NCI-H2171 (cell line): ENCODE data around the gene APLP2.
"Not testable (repeated sequence)": the region's sequence is repeated elsewhere in the genome, so short reads cannot be mapped to it uniquely, and the experiment has no call there.

Experiments
- DNase-seq: peaks from one replicate; lab custom pipeline; 2025; lab: John Stamatoyannopoulos, UW

APLP2 gene

DNA sequence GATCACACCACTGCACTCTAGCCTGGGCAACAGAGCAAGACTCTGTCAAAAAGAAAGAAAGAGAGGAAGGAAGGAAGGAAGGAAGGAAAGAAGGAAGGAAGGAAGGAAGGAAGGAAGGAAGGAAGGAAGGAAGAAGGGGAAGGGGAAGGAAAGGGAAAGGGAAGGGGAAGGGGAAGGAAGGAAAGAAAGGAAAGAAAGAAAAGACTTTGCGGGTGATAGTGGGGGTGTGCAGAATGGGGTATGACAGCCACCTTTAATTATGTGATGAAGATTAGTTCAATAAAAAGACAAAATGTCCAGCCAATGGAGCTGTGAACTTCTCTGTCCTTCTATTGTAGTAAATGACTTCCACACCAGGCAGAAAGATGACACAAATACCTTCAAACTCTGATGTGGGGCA is 8.7 kb upstream of the APLP2 start:
- no peak for DNase-seq

- DNase-seq = no peak
Observed at GRCh38 chr11:130062026-130062425, 7.7 kb upstream of the APLP2 start.

- DNase-seq = no peak
Observed at GRCh38 chr11:130063451-130063850, 6.2 kb upstream of the APLP2 start.

DNA sequence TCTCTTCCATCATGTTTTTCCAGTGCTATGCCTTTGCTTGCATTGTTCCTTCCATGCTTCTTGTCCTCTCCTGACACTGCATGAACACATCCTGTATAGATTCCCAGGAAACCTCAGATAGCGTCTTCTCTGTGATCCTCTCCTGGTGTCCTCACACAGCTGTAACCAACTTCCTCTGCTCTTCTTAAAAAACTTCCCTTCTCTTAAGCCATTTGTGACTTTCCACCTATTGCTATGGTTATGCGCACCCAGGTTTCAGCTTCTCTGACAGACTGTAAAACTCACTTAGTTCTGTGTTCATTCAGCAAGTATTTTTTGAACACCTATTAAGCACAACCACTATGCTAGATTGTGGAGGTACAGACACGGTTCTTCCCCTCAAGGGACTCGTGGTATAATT is 5.1 kb upstream of the APLP2 start:
- no peak for DNase-seq

DNA sequence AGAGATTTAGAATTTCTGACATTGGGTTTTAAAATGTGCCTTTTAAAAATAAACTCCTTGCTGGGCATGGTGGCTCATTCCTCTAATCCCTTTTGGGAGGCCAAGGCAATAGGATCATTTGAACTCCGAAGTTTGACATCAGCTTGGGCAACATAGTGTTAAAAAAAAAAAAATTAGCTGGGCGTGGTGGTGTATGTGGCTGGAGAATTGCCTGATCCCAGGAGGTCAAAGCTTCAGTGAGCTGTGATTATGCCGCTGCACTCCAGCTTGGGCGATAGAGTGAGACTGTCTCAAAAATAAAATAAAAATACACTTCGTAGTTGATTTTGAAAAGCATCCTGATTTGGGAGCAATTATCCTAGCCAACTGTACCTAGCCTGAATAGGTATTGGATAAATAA is 3.4 kb upstream of the APLP2 start:
- DNase-seq = no peak

GRCh38 chr11:130068546-130068985 is 1.1 kb upstream of the APLP2 start:
- no peak for DNase-seq

DNA sequence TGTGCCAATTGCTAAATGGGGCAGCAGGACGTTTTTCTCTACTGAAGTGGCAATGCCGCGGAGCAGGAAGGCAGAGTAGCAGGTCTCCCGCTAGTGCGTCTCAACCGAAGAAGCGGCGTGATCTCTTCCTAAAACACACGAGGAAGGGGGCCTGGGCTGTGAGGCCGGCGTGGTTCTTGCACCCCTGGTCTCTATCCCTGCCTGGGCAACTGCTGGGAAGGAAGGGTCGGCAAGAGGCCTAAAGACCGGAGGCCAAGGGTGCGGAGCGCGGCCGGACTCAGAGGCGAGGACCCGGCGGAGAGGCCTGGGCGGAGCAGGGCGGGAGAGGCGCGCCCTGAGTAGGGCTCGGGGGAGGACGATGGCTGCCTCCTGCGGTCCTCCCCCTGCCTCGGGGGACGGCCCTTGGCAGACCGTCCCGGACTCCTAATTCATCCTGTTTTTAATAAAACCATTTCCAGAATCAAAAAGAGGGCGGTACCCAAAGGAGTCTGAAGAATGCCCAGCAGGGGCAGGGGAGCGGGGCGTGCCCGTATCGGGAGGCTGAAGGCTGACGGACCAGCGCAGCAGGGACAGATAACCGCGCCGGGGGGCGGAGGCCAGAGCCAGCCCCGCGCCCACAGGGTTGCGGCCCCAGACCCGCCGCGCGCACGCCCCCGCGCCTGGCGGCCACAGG is 572 bp upstream of the APLP2 start:
- DNase-seq = peak; percentile 20

DNA sequence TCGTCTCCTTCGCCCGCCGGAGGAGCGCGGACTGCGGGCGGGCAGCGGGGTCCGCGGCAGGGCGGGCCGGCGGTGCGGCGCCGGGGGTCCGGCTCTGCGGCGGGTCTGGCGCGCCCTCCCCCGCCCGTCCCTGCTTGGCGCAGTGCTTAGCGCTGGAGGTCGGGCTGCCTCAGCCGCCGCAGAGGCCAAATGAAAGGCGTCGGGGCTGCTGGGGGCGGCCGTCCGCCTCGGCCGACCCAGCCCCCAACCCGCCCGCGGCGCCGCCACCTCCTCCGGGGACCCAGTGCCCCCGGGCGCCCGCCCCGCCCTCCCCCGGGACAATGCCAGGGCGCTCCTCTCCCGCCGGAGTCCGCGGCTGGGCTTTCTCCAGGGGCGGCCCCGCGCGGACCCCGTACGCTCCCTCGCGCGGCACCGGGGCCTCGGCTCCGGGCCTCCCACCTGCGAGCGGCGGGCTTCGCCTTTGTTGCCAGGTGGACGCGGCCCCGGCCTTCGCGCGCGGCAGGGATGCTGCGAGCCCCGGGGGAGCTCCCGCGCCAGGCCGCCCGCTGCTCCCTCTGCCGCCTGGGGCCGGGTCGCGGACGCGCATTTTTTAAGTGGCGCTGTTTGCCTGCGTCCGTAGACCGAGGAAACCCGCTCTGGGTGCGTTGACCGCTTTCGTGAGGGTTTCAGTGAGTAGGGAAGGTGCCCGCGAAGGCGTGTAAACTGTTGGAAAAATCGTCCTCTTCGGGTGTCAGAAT is 583 bp downstream of the APLP2 start:
- DNase-seq = peak; percentile 4

- DNase-seq = no peak
Observed at GRCh38 chr11:130070846-130071200, 1.1 kb downstream of the APLP2 start.

GRCh38 chr11:130071211-130071712 is 1.6 kb downstream of the APLP2 start:
- DNase-seq = no peak

DNA sequence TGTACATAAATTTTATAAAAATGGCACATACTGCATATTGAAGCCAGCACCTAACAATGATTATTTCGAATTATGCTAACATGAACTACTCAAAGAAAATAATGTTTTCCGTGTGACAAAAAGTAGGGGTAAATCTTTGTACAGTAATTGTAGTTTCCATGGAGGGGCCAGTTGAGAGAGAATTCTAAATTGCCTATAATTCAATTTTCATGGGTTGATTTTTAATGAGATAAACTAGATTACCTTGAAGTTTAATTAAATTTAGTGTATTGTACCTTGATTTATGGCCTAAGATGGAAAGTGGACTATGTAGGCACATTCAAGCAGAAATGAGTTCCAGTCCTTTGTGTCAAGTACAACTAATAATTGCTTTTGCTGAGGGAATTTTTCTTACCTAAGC is 5.0 kb downstream of the APLP2 start:
- DNase-seq = no peak

DNA sequence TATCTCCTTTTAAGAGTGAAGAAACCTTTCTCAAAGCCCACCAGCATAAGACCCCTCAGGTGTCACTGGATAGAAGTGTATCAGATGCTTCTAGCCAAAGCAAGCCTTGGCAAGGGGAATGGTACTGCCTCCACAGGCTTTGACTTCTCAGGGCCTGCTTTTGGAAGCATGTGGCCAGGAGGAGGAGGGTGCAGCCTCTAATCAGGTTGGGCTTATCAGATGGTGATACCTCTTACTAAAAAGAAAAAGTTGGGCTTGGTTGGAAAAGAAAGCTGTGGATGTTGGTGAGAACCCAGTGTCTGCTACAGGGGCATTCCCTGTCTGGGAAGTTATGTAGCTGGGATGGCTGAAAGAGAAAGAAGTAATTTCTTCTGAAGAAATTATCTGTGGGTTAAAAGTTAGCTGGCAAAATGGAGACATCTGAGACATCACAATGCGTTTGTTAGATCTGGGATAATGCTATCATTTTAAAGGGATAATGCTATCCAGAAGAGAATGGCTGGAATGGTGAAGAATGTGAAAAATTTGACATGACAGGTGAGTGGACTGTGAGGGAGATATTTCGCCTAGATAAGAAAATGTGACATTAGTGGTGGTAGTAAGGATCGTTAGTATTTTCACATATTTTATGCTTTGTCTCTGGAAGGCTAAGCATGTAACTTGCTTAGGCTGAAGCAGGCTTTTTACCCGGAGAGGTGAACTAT is 7.2 kb downstream of the APLP2 start:
- DNase-seq = no peak

- no peak for DNase-seq
Observed at GRCh38 chr11:130077671-130078070, 8.0 kb downstream of the APLP2 start.

DNA sequence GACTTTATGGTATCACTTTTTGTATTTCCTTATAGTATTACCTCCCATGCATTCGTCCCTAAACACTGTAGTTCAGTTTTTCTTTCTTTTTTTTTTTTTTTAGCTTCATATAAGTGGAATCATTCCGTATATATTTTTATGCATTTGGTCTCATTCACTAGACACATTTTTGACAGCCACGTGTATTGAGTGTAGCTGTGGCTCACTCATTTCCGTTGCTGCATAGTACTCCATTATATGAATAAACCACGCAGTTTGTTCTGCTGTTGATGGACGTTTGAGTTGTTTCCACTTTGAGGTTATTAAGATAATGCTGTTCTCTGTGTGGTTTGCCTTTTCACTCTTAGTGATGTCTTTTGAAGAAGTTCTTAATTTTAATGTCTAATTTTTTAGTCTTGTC is 8.4 kb downstream of the APLP2 start:
- no peak for DNase-seq

DNA sequence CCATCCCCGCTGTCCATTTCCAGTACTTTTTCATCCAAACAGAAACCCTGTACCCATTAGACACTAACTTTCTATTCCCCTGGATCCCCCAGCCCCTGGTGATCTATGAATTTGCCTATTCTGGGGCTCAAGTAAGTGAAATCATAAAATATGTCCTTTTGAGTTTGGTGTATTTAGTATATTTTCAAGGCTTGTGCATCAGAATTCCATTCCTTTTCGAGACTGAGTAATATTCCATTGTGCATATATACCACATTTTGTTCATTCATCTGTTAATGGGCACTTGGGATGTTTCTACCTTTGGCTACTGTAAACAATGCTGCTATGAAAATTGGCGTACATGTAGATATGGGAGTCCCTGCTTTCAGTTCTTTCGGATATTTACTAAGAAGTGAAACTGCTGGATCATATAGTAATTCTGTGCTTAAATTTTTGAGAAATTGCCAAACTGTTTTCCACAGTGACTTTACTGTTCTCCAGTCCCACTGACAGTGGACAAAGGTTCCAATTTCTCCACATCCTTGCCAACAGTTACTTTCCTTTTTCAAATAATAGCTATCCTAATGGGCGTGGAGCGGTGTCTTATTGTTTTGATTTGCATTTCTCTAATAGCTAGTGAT is 16.1 kb downstream of the APLP2 start:
- DNase-seq = no peak

GRCh38 chr11:130086669-130087068 is 17.0 kb downstream of the APLP2 start:
- no peak for DNase-seq

DNA sequence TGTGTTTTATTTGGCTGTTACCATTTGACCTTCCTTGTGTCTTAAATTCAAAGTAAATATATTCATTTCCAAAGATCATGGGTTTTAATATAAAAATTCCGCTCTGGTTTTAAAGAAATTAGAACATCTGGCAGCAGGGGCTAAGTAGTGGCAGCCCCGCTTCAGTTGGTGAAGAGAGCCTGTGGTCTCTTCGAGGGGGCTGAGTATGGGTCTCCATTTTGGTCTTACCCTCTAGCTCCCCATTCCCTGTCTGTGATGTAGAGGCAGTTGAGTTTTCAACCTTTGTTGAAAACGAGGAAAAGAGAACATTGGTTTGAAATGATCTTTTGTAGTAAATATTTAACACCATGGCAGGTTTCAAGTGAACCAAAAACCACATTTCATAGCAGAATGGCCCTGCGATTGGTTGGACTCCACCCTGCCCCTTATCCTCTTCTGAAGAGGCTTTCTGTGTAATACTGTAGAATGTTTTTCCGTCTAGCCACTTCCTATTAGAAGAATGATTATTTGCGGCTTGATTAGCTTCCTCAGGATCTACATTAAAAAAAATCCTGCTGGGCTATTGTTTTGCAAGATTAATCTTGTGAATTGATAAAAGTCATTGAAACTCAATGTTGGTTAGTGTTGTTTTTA is 17.7 kb downstream of the APLP2 start:
- no peak for DNase-seq

GRCh38 chr11:130088217-130088616 is 18.5 kb downstream of the APLP2 start:
- no peak for DNase-seq

DNA sequence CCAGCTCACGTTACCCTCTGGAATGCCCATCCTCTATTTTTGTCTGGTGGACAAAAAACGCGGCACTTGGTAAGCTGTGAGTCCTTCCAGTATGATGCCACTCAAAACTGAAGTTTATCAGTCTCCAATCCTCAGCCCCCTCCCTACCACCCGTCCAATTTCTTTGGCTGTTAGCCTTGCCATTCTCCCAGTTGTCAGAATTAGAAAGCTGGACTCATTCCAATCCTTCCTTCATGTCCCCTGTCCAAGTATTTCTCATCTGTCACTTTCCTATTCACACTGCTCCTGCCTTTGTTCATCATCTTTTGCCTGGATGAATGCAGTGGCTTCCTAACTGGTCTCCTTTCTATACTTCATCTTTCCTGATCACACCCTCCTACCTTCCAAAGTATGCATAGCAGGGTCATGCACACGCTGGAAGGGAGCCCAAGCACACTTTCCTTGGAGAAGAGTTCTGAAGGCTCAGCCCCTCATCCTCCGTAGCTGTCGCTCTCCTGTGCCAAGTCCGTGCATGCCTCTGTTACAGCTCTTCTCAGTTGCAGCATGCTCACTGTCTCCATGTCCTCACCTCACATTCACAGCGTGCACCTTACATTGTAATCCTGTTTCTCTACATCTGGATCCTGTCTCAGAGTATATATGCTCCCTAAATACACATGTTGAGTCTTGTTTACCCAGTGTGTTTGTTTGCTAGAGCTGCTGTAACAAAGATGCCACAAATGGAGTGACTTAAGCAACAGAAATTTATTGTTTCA is 19.4 kb downstream of the APLP2 start:
- no peak for DNase-seq

- no peak for DNase-seq
Observed at GRCh38 chr11:130089674-130090073, 20.0 kb downstream of the APLP2 start.

DNA sequence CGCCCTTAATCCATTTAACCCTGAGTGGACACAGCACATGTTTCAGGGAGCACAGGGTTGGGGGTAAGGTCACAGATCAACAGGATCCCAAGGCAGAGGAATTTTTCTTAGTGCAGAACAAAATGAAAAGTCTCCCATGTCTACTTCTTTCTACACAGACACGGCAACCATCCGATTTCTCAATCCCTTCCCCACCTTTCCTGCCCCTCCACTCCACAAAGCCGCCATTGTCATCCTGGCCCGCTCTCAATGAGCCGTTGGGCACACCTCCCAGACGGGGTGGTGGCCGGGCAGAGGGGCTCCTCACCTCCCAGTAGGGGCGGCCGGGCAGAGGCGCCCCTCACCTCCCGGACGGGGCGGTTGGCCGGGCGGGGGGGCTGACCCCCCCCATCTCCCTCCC is 20.8 kb downstream of the APLP2 start:
- DNase-seq = not testable (repeated sequence)
